Kidney capillary endothelial cell (primary cell): ENCODE measurements around the gene TBKBP1.

ENCODE experiments used
- DNase-seq: peaks from one replicate; pipeline ENCODE4 v3.0.0-alpha.2; 2018; ENCODE audit warnings: low spot score

The TBKBP1 gene

DNA sequence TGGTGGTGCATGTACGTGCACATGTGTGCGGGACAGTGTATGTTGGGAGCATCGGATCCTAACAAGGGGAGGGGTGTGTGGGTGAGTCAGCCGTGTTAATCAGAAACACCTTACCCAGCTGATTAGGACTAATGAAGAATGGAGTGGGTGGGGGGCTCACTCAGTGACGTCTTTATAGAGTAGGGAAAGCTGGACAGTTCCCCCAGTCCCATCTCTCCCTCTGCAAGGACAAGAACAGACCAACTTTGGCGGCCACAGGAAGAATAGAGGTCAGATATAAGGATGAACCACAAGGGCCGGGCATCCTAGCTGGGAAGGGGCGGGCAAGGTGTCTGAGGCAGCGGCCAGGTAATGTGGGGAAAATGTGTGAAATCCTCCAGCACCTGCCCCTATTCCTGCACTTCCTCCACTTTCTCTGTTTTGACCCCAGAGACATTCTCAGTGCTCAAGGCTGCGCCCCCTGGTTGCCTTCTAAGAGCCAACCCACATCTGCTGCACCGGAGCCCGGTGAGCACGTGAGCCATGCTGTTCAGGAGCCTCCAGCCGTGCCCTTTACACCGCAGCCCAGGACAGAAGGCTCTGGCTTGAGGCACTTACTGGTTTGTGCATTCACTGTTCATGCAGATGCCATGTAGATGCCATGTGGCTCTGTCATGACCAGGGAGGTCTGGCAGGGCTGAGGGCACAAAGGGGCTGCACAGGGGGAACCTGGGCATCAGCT, 20.2 kb downstream of the TBKBP1 start:
- DNase-seq, result no peak

DNA sequence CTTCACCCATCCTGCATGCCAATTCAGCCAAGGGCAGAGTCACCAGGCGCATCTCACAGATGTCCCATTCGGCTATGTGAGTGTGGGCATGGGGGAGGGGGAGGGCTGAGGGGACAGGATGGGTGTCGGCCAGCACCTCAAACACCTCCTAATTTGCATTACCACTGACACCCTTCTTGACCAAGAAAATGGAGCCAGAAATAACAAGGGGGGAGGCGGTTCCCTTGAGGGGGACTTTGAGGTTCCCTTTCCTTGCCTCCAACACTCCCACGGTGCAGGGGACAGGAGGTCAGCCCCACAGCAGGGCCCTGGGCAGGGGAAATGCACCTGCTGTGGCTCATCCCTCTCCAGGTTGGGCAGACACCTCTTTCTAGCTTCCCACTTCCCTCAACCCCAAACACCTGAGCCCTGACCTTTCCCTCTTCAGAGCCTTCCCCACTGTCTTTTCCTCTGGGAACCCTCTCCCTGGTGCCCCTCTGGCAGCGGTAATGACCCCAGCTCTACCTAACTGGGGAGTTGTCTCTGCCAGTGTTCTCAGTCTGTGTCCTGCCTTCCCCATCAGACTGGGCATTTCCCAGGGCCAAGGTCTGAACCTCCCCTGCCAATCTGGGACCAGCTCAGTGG, 20.9 kb downstream of the TBKBP1 start:
- DNase-seq, result no peak

DNA sequence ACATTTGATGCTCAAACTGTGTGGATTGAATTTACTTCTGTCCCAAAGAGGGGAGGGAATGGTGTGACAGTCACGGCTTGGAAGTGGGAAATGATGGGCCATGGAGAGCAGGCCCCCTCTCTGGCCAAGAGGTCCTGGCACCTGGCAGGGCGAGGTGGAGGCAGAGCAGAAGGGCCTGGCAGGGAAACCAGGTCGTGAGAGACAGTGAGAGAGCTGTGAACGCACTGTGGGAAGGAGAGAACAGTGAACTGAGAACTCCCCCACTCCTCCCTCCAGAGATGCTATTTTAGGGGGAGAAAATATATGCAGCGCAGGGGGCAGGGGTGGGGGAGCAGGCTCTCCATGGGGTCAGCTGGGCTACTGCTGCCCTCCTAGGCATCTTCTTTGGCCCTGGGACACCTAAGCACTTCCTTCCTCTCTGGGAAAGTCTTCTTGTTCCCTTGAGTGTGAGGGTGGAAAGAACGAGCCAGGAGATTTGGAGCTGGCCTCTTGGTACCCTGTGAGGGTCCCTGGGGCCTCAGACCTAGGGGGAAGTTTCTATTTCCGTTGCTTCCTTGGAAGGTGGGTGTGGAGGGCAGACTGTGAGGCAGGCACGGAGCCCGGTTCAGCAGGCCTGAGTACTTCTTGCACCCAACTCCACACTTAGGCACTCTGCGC, 21.8 kb downstream of the TBKBP1 start:
- no peak for DNase-seq

DNA sequence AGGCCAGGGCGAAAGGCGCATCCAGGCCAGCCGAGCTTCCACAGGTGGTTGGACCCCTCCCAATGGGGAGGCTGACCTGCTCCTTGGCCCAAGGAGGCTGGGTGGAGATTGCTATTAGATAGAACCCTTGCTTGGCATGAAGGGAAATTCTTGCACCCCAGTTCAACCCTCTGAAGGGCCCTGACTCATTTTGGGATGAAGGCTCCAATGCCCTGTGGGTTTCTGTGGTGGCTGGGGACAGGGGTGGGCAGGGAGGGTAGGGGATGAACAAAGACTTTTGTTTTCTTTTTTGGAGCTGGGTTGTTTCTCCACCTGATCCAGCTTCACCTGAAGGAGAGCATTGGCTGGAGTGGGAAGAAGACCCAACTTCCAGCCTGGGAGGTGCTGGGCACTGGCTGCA, 22.4 kb downstream of the TBKBP1 start:
- no peak for DNase-seq

DNA sequence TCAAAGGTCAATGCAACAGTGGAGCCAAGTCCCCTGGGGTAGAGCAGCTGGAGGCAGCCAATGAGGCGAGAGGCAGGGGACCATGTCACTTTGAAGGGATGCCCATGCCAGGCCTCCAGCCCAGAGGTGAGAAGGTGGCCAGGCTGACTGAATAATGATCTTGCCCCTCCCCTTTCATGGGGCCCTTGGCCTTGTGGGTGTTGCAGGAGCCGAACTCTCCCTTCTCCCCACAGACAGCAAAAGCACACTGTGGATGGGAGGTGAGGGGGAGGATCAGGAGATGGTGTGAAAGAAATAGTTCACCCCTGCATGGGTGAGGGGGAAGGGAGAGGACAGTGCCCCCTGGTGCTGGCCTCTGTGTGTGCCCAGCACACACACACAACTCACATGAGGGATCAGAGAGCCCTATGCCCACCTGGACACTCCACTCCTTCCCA, 23.3 kb downstream of the TBKBP1 start:
- DNase-seq, result no peak

DNA sequence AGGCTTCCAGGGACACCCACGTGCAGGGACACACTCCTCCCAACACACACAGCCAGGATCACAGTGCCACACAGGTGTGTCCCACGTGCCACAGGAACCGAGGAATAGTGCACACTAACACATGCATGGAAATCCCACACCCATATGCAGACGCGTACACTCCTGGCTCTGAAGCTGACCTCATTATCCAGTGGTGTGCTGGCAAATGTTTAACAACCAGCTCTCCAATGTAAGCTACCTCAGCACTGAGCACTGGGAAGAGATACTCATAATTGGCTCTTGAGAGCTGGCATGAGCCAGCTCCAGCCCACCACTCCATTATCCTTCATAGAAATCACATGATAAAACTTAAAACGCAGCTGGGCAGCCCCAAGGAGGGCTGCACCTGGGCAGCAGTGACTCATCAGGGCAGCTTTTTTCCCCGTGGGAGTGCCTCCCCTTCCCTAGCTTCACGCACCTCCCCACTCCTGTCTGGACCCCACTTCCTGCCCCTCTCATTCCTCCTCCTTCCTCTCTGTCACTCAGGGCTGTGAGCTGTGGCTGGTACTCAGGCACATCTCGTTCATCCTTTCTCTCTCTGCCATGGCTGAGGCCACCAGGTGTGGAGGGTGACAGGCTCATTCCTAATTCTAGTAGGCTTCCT, 24.1 kb downstream of the TBKBP1 start:
- DNase-seq, result no peak

DNA sequence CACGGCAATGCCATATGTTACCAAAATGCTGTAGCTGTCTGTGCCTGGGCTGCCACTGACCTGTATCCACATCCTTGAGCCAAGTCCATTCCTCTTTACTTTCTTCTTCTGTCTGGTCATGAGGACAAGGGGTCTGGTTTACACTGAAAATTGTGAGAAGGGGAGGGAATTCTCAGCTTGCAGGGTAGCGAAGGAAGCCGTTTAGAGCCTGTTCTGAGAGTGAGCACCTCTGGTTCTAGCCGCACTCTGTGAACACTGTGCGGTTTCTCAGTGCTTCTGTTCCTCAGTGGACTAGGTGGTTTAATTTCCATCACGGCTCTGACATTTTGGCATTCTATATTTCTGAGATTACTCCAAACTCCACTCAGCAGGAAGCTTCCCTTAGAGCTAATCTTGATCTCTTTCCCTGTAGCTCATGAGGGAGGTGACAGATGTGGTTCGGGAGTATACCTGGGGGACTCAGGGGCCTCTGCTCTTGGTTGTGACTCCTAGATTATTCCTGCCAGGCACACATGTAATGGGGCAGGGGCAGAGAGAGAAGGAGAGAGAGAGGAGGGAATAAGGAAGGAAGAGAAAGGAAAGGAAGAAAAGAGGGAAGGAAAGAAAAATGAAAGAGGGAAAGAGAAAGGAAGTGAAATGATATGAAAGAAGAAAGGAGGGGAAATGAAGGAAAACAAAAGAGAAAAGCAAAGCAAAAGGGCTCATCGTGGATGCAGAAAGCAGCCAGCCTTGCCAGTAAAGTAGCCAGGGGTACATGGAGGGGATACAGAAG, 24.9 kb downstream of the TBKBP1 start:
- DNase-seq, result no peak

DNA sequence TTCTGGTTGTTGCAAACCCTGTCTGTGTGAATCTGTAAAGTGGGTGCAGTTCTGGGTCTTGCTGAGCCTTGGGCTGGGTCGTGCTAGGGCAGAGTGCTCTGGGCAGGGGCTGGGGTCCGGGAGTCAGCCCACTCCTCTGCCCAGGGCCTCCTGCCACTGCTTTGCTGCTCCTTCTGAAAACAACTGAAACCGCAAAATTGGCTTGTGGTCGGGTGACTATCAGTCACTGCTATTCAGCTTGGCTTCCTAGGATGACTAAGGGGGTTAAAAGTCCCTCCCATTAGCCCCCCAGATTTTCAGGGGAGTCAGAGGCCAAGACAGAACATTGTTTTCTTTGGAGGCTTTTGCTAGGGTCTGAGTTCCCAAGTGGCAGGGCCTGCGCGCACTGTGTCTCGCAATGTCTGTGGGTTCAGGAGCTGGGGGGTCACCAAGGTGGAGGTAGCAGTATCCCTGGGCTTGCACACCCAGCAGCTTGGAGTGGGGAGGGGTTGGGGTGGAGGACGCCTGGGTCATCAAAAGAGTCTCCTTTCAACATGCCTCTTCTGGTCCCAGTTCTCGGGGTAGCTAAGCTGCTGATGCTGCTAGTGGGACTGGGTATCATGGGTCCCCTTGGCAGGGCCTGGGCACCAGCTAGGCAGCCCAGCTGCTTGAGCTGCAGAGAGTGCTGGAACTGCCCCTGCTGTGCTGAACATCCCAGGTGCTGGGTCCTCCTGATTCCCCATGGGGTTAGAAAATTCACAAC, 25.6 kb downstream of the TBKBP1 start:
- DNase-seq, result no peak

DNA sequence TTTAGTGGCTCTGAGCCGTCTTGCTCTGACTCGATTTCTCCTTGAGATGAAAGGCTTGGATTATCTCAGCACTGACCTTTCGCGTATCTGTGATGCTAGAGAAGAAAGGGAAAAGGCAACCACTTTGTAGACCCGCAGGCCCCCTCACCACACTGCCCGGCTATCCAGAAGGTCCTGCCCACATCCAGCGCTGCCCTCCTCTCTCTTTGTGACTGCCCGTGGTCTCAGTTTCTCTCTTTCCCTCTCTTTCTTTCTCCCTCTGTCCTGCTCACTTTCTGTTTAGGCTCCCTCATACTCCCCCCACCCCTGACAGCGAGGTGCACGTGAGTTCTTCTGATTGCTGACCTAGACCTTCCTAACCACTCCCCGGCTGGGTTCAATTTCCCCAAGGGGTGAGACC, 26.2 kb downstream of the TBKBP1 start:
- no peak for DNase-seq

DNA sequence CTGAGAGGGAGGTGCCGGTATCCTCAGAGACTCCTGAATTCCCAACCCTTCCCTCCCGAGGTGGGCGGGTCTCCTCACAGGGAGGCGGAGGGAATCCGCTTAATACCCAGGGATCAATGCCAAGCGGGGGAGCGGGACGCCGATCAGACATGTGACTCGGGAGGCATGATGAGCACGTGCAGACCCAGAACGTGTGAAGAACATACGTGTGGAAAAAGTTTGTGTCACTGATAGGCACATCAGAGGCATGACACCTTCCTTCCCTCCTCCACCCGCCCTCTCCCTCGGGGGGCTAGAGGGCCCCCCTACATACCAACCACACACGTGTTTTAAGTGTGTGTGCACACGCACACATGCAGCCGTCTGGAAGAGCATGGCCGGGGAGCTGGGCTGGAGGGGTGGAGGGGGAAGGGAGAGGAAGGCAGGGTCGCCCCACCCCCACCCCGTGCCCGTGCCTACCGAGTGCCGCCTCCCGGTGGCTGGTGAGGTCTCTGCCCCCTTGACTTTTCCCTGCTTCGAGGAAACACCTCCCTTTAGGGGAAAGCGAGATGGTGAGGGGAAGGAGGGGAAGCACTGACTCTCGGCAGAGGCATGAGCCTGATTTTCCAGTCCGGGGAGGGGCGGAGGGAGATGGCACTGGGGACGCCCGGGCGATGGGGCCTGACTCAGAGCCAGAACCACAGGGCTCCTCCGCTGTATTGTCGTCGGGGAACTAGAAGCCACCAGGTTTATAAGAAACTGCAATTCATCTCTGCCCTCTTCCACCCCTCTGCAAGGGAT, 27.0 kb downstream of the TBKBP1 start:
- DNase-seq, result no peak

DNA sequence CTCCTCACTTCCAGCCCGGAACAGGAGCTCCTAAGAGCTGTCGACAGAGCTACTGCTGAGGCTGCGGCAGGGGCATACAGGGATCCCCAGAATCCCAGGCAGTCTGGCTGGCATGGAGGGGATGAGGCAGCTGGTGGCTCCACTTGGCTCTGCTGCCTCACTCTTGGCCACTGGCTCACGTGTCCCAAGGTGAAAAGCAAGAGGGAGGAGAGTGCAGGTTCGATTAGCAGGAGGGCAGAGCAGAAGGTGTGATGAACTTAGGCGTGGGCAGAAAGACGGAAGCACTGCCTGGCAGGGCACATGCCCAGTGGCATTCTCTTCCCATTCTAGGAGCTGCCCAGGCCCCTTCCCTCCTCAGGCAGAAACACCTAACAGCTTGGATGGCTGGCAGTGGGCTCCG, 27.8 kb downstream of the TBKBP1 start:
- no peak for DNase-seq

DNA sequence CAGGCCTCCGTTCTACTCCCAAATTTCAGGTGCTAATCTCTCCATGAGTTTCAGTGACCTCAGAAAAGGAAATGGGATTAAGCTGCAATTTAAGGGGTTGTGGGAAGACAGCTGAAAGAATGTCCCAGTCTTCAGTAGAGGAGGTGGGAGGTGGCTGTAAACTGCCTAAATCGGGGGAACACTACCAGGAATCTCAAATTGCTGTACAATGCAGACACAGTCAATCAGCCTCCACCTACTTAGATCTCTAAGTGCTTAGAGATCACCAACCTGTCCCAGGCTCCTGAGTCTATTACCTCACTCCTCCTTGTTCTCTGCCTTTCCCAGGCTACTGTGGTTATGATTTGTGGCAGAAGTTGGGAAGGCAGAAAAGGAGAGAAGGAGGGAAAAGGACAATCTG, 30.7 kb downstream of the TBKBP1 start:
- DNase-seq, result no peak

DNA sequence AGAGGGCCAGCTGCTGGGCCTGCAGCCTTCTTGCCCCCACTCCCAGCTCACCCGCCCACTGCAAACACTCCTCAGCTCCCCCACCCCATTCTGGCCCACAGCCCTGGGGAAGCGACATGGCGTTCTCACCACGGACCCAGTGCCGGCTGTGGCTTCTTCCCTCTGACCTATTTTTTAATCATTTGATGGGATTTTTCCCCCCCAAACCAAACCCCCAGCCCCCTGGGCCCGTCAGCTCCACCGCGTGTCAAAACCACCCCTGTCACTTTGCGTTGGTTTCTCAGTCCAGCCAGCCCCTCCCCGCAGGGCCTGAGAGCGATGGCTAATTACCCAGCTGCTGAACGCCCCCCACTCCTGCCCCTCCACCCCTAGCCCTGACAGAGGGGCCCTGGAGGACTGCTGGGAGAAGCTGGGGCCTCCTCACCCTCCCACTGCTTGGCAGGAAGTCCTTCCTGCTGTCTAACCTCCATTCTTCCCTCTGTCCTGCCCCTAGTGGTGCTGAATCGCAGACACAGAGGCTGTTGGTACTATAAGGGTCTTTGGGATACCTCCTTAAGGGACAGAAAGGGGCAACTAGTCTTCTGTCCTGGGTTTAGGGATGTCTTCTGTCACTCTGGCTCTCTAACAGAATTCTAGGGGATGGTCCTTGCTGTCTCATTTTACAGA, 31.6 kb downstream of the TBKBP1 start:
- no peak for DNase-seq

DNA sequence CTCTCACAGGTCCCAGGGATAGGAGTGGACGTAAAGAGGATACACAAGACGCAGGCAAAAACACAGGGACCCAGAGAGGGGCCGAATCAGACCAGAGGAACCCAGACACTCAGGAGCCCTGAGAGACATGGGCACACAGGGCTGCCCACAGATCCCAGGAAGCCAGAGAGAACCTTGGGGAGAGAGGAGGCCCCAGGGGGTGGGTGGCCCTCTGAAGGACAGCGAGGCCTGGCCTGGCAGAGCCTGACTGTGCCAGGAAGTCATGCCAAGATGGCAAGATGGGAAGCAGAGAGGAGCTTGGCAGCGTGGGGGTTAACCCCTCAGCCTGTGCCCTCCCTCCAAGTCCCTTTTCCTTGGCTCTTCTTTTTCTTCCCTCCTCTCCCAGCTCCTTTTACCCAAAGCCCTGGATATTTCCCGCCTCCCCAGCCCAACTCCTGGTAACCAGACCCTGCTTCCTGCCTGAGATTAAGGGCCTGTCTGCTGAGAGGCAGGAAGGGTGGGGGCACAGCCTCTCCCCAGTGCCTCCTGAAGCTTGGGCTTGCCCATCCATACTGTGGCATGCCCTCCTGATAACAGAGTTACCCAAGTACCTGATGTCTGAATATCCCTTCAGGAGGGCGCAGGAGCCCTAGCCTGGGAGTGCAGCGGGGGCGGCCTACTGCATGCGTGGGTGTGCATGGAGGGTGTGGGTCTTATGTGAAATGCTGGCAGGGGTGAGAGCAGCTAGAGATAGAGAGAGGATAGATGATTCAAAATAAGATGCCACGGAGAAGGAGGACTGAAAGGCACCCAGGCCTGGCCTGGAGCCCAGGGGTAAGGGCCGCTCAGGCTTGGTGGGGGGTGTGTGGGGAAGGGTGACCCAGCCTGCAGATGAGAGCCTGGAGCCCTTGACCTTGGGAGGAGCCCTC, 33.1 kb downstream of the TBKBP1 start:
- no peak for DNase-seq

DNA sequence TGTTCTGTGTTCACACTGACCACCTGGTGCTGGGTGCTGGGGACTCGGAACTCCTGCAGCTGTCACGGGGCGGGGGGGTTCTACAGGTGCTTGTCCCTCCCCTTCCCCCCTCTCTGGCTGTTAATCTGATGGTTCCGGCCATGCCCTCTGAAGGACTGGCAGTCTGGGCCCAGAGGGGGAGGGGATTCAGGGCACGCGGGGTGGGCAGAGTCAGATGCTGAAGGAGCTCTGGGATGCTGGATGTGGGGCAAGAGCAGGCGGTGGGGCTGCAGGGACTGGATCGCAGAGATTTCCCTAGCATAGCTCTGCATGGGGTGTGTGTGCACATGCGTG, 33.7 kb downstream of the TBKBP1 start:
- no peak for DNase-seq

DNA sequence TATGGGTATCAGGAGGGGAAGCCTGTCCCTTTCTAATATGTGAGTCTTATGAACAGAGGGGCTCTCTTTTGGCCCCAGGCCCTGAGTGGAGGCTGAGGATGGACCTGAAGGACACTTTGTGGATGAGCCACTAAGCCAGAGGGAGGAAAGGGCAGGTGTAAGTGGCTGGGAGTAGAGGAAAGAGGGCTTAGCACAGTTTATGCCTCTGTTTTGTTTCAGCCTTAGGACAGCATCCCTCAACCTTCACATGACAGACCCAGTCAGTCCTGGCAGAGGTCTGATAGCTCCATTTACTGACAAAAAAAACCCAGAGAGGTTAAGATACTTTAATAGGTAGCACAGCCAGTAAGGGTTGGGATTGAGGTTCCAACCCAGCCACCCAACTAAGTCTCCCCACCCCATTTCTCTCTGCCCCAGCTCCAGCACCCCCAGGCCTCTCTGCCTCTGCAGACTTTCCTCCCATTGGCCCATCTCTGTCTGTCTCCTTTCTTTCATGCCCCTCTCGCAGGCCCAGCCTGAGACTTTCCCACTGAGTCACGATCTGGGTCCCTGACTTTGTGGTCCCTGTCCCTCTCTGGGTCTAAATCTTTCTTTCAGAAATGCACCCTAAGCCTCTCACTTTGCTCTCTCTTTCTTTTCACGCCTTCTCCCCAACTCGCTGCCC, 34.4 kb downstream of the TBKBP1 start:
- no peak for DNase-seq

DNA sequence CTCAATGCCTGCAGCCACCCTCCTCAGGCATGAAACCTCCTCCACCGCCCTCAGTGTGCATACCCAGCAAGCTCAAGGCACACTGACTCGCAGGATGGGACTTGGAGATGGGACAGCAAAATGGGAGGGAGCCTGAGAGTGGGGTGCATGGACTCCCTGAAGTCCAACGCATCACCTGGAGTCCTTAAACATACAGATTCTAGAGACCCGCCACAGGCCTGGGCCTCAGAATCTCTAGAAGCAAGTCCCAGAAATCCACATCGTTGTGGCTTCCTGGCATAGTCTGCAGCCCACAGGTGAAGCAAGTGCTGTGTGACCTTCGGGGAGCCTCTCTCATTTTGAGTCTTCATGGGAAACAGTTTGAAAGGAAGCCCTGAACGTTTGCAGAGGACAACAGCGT, 35.5 kb downstream of the TBKBP1 start:
- DNase-seq, result no peak

DNA sequence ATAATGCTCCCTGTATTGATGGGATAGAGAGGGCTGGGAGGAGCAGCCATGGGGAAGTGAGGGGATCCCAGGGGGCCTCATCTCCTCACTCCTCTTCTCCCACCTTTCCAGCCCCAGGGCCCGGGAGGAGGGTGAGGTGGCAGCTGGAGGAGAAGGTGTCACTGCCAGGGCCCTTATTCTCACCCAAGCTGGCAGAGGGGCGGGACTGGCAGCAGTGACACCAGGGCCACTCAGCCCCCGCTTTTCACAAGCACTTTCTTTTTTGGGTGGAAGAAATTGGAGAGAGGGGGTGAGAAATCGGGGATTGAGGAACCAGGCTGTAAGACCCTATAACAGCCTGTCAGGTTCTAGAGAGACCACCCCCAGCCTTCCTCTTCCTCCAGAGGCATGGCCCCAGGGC, 36.7 kb downstream of the TBKBP1 start:
- no peak for DNase-seq

DNA sequence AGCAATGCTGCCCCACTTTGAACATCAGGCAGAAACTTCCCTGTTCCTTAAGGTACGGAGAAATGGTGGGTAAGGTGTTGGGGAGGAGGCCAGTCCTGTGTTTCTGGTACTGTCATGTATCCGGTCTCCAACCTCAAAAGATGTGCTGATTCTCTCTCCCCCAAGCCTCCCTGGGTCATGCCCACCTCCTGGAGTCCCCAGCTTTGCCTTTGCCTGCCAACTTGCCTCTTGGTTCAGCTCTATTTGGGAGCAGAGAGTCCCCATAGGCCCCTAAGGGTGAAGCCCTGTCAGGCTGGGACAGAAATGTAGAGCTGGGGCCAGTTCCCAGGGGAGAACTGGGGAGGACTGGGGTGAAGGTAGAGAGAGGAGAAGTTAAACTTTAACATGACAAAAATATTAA, 37.4 kb downstream of the TBKBP1 start:
- no peak for DNase-seq
